Activated CD8-positive, alpha-beta memory T cell treated with anti-CD3 and anti-CD28 coated beads, Interleukin-2, amount 10 ng/mL, durations not matched to agents 7 days and 5 days (primary cell): ENCODE measurements around the gene CORO6. TPM values are rescaled to one million over a fixed set of nuclear protein-coding genes. Genes with fewer than 3 reads are reported as not detected.
A peak's percentile ranks its signal among the peaks of the same experiment; 100 is the strongest.

Experiments used
- ATAC-seq: fragments of 150-1000 bp; cut with Tn5 transposase; one replicate; pipeline ENCODE4 v1.10.0; 2021; ENCODE audit warnings: moderate library complexity
- CTCF ChIA-PET: fragments of 350-600 bp; sonication (Branson Sonifier 250); formaldehyde crosslinking; loops from one replicate; lab custom pipeline; 2021; ENCODE audit warnings: antibody characterized with exemption; lab: Charles Lee
- DNase-seq: peaks from one replicate; pipeline ENCODE4 v3.0.0-alpha.2; 2020
- H3K27ac Mint-ChIP-seq: one replicate; pipeline ENCODE4 v1.8.0; 2021; ENCODE audit warnings: mild to moderate bottlenecking, mixed read lengths
- H3K27me3 Mint-ChIP-seq: one replicate; pipeline ENCODE4 v1.8.0; 2021; ENCODE audit warnings: mixed read lengths
- H3K36me3 Mint-ChIP-seq: one replicate; pipeline ENCODE4 v1.8.0; 2021; ENCODE audit warnings: mild to moderate bottlenecking, mixed read lengths
- H3K4me1 Mint-ChIP-seq: one replicate; pipeline ENCODE4 v1.8.0; 2021; ENCODE audit warnings: mixed read lengths
- H3K4me3 Mint-ChIP-seq: one replicate; pipeline ENCODE4 v1.8.0; 2021; ENCODE audit warnings: mild to moderate bottlenecking, moderate library complexity, mixed read lengths
- H3K9me3 Mint-ChIP-seq: one replicate; pipeline ENCODE4 v1.8.0; 2022; ENCODE audit warnings: low read depth, mixed read lengths
- total RNA-seq, 2 experiments: library from RNA; stranded (reverse); gene quantifications; one replicate each; pipeline ENCODE4 v1.2.3, GENCODE V29; 2021

Gene CORO6
- total RNA-seq, 2 experiments from 2014 or later: 2.7 to 7.0 TPM

- ATAC-seq (no peak), DNase-seq (no peak)
- H3K27ac Mint-ChIP-seq: no peak overlapping the region
- H3K36me3 Mint-ChIP-seq: no peaks in the 10 kb centered on the region
- no peaks in the 10 kb centered on the region for H3K27me3 Mint-ChIP-seq
- CTCF ChIA-PET: interaction anchor here (1.2 to 24.4 kb wide), 4 partner anchors 10 to 31 kb away, joined by 4 to 458 read pairs (median 7); partner anchors contain the start of genes ABHD15 and TP53I13
- no peak overlapping the region for H3K4me3 Mint-ChIP-seq
- H3K9me3 Mint-ChIP-seq: no peaks in the 10 kb centered on the region
- H3K4me1 Mint-ChIP-seq: no peaks in the 10 kb centered on the region
Observed at GRCh38 chr17:29607557-29608195, 15.0 kb downstream of the CORO6 start.

- CTCF ChIA-PET: no interaction called here
- no peak for DNase-seq
- Mint-ChIP-seq H3K36me3 (no peaks in the 10 kb centered on the region), H3K9me3 (no peaks in the 10 kb centered on the region), H3K27ac (no peak overlapping the region), H3K4me1 (peaks cover 11% of the 10 kb centered on the region), H3K27me3 (no peaks in the 10 kb centered on the region), H3K4me3 (no peak overlapping the region)
- ATAC-seq: no peak
Observed at GRCh38 chr17:29603109-29603674, 19.5 kb downstream of the CORO6 start.

- CTCF ChIA-PET: interaction anchor here (0.8 to 3.0 kb wide), 4 partner anchors 16 to 223 kb away, joined by 3 to 14 read pairs (median 4); no protein-coding TSS in a partner anchor
- H3K27ac Mint-ChIP-seq: no peak overlapping the region
- no peak overlapping the region for H3K4me3 Mint-ChIP-seq
- H3K27me3 Mint-ChIP-seq: no peaks in the 10 kb centered on the region
- H3K9me3 Mint-ChIP-seq: no peaks in the 10 kb centered on the region
- no peaks in the 10 kb centered on the region for H3K36me3 Mint-ChIP-seq
- no peak for ATAC-seq
- H3K4me1 Mint-ChIP-seq: peaks cover 26% of the 10 kb centered on the region
- no peak for DNase-seq
Observed at GRCh38 chr17:29597361-29598172, 25.1 kb downstream of the CORO6 start.

GRCh38 chr17:29596811-29597210 is 25.9 kb downstream of the CORO6 start:
- Mint-ChIP-seq H3K4me1 (peaks cover 34% of the 10 kb centered on the region), H3K36me3 (no peaks in the 10 kb centered on the region), H3K27ac (no peak overlapping the region), H3K4me3 (no peak overlapping the region), H3K9me3 (no peaks in the 10 kb centered on the region), H3K27me3 (no peaks in the 10 kb centered on the region)
- DNase-seq: no peak
- no peak for ATAC-seq
- CTCF ChIA-PET: interaction anchor here (0.8 to 3.0 kb wide), 3 partner anchors 17 to 223 kb away, joined by 3 to 14 read pairs (median 6); no protein-coding TSS in a partner anchor

- Mint-ChIP-seq H3K36me3 (no peaks in the 10 kb centered on the region), H3K4me3 (no peak overlapping the region)
- CTCF ChIA-PET: interaction anchor here (2.4 to 3.0 kb wide), 2 partner anchors 16 to 21 kb away, joined by 6 to 14 read pairs; no protein-coding TSS in a partner anchor
Observed at GRCh38 chr17:29595943-29596774, 26.6 kb downstream of the CORO6 start.

GRCh38 chr17:29595107-29595942 is 27.4 kb downstream of the CORO6 start:
- H3K27me3 Mint-ChIP-seq: no peaks in the 10 kb centered on the region
- CTCF ChIA-PET: interaction anchor here (1.4 to 5.1 kb wide), 4 partner anchors 12 to 29 kb away, joined by 4 to 80 read pairs (median 12); partner anchors contain the start of gene ABHD15

More at GRCh38 chr17:29595943-29596774, 26.6 kb downstream of the CORO6 start:
- H3K27me3 Mint-ChIP-seq: no peaks in the 10 kb centered on the region
- no peaks in the 10 kb centered on the region for H3K9me3 Mint-ChIP-seq
- ATAC-seq (no peak), DNase-seq (no peak)
- H3K4me1 Mint-ChIP-seq: peaks cover 38% of the 10 kb centered on the region
- no peak overlapping the region for H3K27ac Mint-ChIP-seq

GRCh38 chr17:29594519-29595090 is 28.1 kb downstream of the CORO6 start:
- CTCF ChIA-PET: interaction anchor here (1.4 to 5.1 kb wide), 6 partner anchors 10 to 224 kb away, joined by 4 to 137 read pairs (median 18); partner anchors contain the start of gene ABHD15
- H3K4me3 Mint-ChIP-seq: peak overlapping the region; percentile 61
- no peak for DNase-seq
- no peaks in the 10 kb centered on the region for H3K9me3 Mint-ChIP-seq
- H3K27ac Mint-ChIP-seq: no peak overlapping the region
- peaks cover 44% of the 10 kb centered on the region for H3K4me1 Mint-ChIP-seq
- no peak for ATAC-seq
- no peaks in the 10 kb centered on the region for H3K27me3 Mint-ChIP-seq
- H3K36me3 Mint-ChIP-seq: no peaks in the 10 kb centered on the region

More at GRCh38 chr17:29595107-29595942, 27.4 kb downstream of the CORO6 start:
- Mint-ChIP-seq H3K9me3 (no peaks in the 10 kb centered on the region), H3K4me1 (peaks cover 42% of the 10 kb centered on the region), H3K27ac (no peak overlapping the region), H3K36me3 (no peaks in the 10 kb centered on the region), H3K4me3 (no peak overlapping the region)
- ATAC-seq (no peak), DNase-seq (no peak)

- H3K4me1 Mint-ChIP-seq: peaks cover 43% of the 10 kb centered on the region
- peak overlapping the region; percentile 61 for H3K4me3 Mint-ChIP-seq
- no peak overlapping the region for H3K27ac Mint-ChIP-seq
- ATAC-seq (no peak), DNase-seq (peak; percentile 64)
- no peaks in the 10 kb centered on the region for H3K27me3 Mint-ChIP-seq
- H3K9me3 Mint-ChIP-seq: no peaks in the 10 kb centered on the region
- H3K36me3 Mint-ChIP-seq: no peaks in the 10 kb centered on the region
- CTCF ChIA-PET: interaction anchor here (1.4 to 5.1 kb wide), 8 partner anchors 11 to 224 kb away, joined by 4 to 137 read pairs (median 12); partner anchors contain the start of gene ABHD15
Observed at GRCh38 chr17:29593591-29594518, 28.9 kb downstream of the CORO6 start.

- Mint-ChIP-seq H3K4me1 (peaks cover 46% of the 10 kb centered on the region), H3K27me3 (no peaks in the 10 kb centered on the region), H3K36me3 (no peaks in the 10 kb centered on the region), H3K9me3 (no peaks in the 10 kb centered on the region), H3K27ac (peak within 1 kb of the TSS; percentile 82), H3K4me3 (peak within 1 kb of the TSS; percentile 65)
- CTCF ChIA-PET: interaction anchor here (0.9 to 5.1 kb wide), 9 partner anchors 12 to 223 kb away, joined by 3 to 137 read pairs (median 13); partner anchors contain the start of genes ABHD15 and TP53I13
- DNase-seq (peak; percentile 63), ATAC-seq (no peak)
Observed at GRCh38 chr17:29592850-29593551, 29.7 kb downstream of the CORO6 start, which contains the start of gene ANKRD13B. ANKRD13B (plus strand) TSS chr17:29593132; CDS start chr17:29593622, 490 bp downstream.
